Skin epidermis (tissue), 12 donors: Measurements from ENCODE around the gene KRT7.

Experiments
- H3K27ac ChIP-seq, 21 experiments: fragments of 200-600 bp; sonication (generic) in 11 of 21; one replicate each; pipeline ENCODE4 v1.5.0; 2020; ENCODE audit warnings: mild to moderate bottlenecking in 3 of 21, inconsistent platforms in 2 of 21, moderate library complexity in 2 of 21
- H3K4me3 ChIP-seq, 7 experiments: fragments of 200-600 bp; sonication (generic) in 2 of 7; one replicate each; pipeline ENCODE4 v1.5.0; 2020; ENCODE audit warnings: inconsistent platforms in 2 of 7, mild to moderate bottlenecking in 2 of 7, moderate library complexity in 1 of 7

Gene KRT7

DNA sequence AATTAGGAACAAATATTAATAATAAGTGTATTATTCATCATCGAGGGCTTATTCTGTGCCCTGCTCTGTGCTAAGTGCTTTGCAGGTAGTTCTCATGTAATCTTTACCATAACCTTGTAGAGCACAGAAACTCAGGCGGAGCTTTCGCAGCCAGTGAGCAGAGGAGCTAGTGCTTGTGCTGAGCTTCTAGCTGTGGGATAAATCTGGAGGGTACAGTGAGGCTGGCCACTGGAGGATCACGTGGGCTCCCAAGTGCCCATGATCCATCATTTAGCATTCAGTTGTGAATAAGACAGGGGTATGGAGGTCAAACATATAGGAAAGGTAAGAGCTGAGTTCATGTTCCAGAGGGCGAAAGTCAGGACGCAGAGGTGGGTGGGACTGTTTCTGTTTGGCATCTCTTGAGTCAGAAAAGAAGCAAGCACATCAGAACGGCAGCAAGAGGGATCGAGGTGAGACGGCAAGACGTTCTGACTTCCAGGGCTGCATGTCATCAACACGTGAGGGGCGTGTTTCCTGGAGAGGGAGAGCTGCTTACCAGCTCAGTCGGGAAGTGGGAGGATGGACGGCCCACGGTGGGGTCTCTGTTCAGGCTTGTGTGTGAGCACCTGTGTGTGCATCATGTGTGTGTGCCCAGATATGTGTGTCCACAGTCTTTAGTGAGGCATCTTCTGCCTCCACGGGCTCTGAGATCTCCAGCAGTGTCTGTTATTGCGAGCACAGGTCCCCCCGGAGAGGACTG, 24.4 kb upstream of the KRT7 start:
- Histone ChIP-seq H3K27ac (peak overlapping the region in 16 of 21 experiments; percentile 9 to 85 (median 59)), H3K4me3 (no peak overlapping the region)

DNA sequence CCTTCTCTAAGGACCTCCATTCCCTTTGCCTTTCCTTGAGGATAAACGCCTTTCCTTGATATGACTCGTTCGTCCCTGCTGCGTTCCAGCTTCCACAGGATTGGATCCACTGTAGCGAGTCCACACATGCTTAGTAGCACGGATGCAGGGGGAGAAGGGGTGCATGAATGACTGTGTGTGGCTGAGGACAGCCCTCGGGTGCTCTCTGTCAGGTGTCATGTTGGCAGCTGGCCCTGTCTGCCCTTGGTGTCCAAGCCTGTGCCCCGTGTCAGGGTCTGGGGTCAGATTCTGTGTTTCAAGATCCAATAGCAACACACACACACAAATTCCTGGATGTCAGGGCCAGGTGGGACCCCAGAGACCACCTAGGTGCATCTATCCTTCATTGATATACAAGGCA, 23.7 kb upstream of the KRT7 start:
- Histone ChIP-seq H3K4me3 (no peak overlapping the region), H3K27ac (peak overlapping the region in 12 of 21 experiments; percentile 9 to 85 (median 62))

DNA sequence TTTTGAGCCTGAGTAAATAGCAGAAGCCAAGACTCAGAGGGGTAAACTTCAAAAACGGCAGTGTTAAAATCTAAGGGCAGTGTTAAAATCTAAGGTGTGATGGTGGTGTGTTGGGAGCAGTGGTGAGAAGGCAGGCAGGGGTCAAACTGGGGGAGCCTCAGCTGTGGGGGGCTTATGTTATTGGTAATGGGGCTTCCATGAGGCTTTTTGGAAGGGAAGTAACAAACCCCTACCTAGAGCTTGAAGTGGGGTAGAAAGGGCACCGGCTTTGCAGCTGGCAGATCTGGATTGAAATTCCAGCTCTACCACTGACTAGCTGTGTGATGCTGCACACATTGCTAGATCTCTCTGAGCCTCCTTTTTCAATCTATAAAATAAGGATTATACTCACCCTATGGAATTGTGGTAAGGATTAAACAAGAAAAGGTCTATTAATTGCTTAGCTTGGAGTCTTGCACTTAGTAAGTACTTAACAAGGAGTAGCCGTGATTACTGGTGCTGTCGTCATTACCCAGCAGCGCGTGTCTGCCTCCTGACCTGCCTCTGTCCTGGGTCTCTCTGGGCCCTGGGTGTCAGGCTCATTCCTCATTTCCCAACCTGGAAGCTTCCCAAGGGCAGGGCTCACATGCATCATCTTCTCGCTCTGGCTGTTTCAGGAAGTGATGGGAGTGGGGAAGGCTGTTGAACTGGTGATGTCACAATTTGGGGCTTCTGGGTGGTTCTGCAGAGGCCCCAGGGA, 22.7 kb upstream of the KRT7 start:
- H3K4me3 ChIP-seq: no peak overlapping the region
- peak overlapping the region in 16 of 21 experiments; percentile 9 to 85 (median 47) for H3K27ac ChIP-seq

DNA sequence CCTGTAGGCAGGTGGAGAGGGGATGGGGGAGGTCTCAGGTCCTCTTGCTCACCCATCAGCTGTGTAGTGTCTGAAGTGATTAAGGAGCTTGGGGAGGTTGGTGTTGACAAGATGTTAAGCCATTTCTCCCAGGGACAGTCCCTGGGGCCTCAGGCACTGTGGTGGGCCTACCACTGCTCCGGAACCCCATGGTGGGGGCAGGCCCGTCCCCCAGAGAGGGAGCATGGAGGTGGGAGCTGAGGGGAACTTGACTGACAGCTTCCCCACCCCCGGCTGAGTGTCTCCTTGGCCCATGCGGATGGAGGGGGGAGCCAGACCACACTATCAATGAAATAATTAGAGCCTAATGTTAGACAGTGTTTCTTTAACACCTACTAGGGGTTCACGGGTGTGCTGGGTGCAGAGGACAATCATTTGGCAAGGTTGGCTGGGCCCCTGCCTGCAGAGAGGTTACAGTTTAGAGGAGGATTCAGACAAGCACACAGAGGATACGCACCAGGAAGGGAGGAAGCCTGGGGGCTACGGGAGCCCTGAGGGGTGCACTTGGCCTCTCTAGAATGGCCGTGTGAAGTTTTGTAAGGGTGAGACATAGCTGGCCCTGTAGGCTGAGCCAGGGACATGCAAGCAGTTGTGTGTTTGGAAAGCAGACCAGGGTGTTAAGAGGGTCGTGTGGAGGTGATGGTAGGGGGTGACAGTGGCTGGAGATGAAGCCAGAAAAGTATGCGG, 22.0 kb upstream of the KRT7 start:
- H3K27ac ChIP-seq: peak overlapping the region in 9 of 21 experiments; percentile 12 to 79 (median 33)

DNA sequence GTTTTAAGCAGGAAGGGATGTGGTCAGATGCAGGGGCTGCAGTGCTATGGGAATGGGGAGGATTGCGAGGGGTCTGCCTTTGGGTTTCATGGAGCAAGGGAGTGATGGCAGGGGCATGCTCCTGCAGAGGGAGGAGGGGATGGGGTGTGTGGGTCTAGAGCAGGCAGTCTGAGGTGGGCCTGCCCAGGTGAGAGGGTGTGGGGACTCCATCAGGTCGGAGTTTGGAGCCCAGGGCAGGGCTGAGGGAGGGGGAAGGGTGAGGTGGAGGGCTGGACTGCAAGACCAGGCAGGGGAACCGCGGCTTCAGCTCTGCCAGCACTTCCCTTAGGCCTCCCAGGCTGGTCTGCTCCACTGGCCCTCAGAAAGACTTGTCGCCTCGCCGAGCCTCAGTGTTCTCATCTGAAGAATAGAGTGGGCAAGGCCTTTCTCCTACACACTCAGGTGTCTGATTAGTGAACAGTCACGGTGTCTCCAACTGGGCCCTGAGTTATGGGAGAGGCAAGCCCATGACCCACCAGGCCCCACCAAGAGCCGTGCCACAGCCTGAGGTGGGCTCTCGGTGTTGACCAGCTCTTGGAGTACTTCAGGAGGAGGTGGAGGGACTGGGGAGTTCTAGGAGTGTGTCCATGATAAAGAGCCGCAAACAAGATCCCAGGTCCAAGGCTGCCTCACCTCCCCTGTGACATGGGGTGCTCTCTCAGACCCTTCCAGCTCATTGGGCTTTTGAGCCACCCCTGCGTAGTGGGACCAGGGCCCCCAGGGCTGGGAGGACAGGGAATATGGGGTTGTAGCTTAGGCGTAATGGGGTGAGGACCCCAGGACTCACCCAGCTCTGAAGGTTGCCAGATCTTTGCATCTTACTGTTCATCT, 21.1 kb upstream of the KRT7 start:
- Histone ChIP-seq H3K4me3 (no peak overlapping the region), H3K27ac (peak overlapping the region in 2 of 21 experiments; percentile 31 to 60)

More for the DNA sequence above, 22.0 kb upstream of the KRT7 start:
- H3K4me3 ChIP-seq: no peak overlapping the region

DNA sequence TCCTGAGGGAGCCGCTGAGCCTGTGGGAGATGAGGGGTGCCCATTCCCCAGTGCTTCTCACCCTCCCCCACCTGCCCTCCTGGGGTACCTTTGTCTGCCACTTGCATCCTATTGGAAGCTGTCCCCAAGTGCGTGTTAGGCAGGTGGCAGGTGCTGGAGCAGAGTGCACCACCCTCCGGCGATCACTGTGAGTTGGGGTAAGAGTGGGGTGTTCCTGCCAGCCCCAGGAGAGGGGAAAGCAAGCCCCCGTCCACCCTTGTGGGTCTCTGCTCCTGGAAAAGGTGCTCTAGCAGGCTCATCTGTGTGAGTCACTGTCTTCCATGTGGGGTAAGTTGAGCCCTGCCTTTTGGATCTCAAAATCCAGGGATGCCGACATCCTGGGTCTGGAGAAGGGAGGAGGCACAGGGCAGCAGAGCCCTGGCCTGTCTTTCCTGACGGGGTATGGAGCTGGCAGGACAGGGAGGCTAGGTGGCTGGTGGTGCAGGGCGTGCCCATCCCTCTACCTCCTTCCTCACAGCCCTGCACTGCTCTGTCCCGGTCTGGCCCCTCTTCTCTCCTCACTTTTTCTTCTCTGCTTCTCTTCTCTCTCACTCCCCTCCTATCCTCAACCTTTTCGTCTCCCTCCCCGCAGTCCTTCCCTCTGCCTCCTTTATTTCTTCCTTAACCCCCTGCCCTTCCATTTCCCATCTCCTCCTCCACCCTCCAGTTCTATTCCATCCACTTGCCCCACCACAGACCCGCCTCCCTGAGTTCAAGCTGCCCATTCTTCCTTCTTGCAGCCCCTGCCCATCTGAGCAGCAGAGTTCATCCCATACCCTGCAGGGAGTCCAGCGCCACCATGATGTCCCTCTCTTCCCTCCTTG, 20.1 kb upstream of the KRT7 start:
- peak overlapping the region in 2 of 21 experiments; percentile 10 to 22 for H3K27ac ChIP-seq
- H3K4me3 ChIP-seq: no peak overlapping the region

DNA sequence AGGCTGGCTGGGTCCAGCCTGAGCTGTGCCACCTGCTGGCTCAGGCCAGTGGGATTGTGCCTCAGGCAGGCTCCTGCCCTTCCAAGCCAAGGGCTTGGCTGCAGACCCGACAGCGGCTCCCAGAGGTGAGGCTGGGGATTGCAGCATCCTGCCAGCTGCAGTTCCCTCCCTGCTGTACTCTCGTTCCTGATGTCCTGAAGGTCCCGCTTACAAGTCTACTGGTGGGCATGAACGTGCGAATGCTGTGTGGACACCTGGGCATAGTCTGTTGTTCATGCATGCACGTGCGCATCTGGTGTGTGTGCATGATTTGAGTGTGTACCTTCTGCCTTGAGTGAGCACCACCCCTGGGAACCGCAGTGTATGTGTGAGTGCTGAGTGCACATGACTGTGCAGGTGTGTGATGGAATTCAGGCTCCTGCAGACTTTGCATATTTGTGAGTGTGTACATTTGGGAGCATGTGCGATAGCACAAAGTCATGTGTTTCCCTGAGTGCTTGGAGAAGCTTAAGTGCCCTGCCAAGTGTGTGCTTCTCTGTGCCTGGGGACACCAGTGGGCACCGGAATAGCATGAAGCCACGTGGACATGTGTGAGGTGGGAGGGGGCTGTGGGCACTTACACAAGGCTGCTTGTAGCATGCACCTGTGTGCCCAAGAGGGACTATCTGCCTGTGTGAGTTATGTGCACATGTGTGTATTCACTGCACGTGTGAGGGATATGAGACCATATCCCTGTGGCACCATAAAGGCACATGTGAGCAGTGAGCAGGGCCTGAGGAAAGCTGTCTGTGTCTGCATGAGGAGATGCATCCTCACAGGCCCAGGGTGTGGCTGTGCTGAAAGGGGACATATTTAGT, 19.3 kb upstream of the KRT7 start:
- Histone ChIP-seq H3K27ac (peak overlapping the region in 2 of 21 experiments; percentile 10 to 22), H3K4me3 (no peak overlapping the region)

DNA sequence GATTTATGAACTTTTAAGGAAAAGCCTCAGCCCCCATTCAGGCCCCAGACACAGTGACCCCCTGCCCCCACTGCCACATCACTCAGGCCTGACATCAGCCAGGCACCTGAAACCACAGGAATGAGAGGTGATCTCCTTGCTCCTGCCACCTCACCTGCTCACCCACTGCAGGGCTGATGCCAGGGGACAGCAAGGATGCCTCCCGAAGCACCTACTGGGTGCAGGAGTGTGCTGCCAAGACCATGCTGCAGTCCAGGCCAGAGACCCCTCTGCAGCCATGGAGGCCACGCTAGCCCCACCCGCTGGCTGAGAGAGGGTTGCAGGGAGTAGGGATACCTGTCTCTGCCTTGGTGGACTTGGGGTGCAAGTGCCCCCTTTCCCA, 18.6 kb upstream of the KRT7 start:
- no peak overlapping the region for H3K27ac ChIP-seq
- H3K4me3 ChIP-seq: no peak overlapping the region

DNA sequence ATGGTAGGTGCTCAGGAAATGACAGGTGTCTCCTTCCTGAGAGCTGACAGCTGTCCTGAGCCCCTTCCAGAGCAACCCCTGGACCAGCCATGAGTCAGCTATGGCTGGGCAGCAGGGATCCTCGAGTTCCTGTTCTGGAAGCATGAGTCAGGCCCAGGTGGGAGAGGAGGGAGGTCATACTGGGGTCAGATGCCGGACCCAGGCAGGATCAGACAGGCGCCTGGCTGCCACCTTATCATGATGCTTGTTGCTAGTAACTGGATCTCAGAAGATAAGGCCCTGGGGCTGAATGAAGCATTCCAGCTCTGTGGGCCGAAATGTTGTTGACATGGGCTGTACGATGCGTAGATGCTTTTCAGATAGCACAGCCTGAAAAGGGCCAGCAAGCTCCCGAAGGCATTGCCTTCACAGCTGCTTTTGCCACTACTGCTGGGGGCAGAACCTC, 17.4 kb upstream of the KRT7 start:
- H3K4me3 ChIP-seq: no peak overlapping the region
- H3K27ac ChIP-seq: peak overlapping the region in 2 of 21 experiments; percentile 32 to 35

DNA sequence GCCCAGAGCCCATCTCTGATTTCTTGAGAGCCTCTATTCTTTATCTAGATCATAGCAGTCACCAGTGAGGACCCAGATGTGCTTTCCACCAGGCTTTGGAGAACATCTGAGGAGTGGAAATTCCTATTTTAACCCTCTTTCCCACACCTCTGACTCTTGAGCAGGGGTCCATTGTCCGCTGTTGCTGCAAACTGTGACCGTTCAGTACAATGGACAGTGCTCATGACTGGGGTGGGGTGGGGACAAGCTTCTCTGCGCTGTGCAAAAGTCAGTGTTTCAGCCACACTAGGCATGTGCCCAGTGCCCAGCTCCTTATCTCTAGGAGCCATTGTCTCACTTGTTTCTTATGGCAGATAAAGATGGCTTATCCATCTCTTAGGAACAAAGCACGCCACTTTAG, 16.9 kb upstream of the KRT7 start:
- no peak overlapping the region for H3K4me3 ChIP-seq

DNA sequence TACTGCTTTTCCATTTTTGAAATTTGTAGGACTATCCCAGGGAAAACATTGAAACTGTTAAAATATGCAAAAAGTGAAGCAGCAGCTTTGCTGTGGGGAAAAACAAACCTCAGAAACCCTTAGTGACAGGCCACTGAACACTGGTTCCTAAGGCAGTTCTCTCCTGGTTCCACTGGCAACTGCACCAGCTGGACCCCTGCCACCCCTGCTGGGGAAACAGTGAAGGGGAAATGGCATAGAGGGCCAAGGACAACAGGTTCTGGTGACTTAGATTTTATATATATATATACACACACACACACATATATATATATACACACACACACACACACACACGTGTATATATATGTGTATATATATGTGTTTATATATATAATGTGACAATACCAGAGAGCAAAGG, 16.2 kb upstream of the KRT7 start:
- Histone ChIP-seq H3K4me3 (no peak overlapping the region), H3K27ac (peak overlapping the region in 6 of 21 experiments; percentile 17 to 76 (median 48))

More for the DNA sequence above, 16.9 kb upstream of the KRT7 start:
- peak overlapping the region in 1 of 21 experiments; percentile 32 for H3K27ac ChIP-seq

DNA sequence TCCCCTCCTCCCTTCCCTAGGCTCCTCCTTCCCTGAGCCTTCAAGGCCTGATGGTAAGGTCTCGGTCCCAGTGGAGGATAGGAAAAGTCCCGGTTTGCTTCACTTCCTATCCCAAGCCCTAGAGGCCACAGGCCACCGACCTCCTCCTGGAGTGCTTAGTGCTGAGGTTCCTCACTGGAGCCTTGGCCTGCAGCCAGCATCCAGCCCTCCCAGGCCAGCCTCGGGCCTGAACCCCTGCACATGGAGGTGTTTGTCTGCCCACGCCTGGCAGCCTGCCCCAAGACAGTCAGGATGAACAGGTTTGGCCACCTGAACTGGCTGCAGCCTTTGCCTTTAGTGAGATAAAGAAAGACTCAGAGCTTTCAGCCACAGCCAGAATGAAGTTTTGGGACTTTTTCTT, 15.8 kb upstream of the KRT7 start:
- no peak overlapping the region for H3K4me3 ChIP-seq
- H3K27ac ChIP-seq: peak overlapping the region in 14 of 21 experiments; percentile 9 to 76 (median 41)

DNA sequence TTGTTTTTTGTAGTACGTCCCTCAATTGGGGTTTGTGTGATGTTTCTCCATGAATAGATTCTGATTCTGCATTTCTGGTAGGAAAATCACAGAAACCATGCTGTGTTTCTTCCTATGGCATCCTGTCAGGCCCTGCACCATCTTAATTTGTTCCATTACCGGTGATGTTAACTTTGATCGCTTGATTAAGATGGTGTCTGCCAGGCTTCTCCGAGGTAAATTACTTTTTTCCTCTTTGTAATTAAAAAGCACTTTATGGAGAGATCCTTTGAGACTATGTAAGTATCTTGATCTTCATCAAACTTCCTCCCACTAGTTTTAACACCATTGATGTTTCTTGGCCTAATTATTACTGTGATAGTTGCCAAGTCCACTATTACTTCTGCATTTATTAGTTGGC, 15.0 kb upstream of the KRT7 start:
- H3K27ac ChIP-seq: peak overlapping the region in 14 of 21 experiments; percentile 9 to 76 (median 46)
- no peak overlapping the region for H3K4me3 ChIP-seq

DNA sequence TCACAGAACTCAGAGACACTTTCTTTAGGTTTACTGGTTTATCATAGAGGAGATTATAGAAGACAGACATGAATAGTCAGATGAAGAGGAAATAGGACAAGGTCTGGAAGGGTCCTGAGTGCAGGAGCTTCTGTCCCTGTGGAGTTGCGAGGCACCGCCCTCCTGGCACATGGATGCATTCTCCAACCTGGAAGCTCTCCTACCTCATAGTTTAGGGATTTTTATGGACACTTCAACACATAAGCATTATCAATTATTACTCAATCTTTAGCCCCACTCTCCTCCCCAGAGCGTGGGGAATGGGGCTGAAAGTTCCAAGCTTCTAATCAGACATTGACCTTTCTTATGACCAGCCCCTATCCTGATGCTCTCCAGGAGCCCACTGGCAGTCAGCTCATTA, 12.6 kb upstream of the KRT7 start:
- H3K27ac ChIP-seq: no peak overlapping the region
- H3K4me3 ChIP-seq: no peak overlapping the region

DNA sequence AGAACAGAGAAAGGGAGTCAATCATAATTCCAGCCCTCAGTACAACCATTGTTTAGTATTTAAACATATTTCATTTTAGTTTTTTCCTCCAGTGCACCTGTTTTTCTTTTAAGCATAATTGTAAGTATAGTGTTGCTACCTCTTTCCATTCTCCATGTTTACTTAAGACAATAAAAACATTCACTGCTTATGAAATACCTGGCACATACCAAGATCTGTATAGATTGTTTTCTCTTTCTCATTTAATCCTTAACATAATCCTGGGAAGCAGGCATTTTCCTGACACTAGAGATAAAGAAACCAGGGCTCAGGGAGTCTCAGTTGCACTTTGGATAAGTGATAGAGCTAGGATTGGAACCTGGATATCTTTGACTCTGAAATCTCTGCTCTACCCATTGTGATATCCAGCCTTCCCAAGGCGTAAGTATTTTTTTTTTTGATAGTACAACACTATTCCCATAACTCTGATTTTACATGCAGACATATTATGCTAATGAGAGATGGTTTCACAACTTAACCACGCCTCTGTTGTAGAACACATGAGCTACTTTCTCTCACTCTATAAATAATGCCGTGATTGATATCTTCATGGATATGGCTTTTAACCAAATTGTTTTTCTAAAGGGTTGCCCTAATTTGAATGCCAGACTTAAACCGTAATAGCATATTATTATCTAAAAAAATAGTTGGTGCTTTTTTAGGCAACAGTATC, 11.8 kb upstream of the KRT7 start:
- peak overlapping the region in 1 of 21 experiments; percentile 19 for H3K27ac ChIP-seq
- H3K4me3 ChIP-seq: no peak overlapping the region

DNA sequence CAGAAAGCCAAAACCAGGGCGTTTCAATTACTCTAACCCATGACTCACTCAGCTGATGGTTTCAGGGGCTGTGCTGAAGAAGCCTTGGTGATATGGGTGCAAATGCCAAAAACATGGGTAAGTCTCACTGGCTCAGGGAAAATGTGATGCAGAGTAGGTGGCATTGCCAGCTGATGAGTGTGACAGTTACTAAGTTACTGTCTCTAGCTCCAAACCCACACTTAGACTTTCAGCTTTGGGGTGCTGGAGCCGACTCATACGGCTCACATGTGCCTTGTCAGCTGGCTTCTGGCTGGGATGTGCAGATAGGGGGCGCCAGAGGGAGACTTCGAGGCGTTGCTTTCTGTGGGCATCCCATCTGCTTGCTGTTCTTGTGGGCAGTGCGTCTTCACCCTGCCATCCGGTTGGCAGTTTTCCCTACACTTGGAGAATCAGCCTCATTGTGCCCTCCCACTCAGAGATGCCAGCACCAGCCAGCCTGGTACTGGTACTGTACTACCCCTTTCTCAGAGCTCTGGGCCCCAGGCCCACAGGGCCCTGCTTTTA, 11.1 kb upstream of the KRT7 start:
- Histone ChIP-seq H3K27ac (peak overlapping the region in 3 of 21 experiments; percentile 6 to 32 (median 14)), H3K4me3 (no peak overlapping the region)

DNA sequence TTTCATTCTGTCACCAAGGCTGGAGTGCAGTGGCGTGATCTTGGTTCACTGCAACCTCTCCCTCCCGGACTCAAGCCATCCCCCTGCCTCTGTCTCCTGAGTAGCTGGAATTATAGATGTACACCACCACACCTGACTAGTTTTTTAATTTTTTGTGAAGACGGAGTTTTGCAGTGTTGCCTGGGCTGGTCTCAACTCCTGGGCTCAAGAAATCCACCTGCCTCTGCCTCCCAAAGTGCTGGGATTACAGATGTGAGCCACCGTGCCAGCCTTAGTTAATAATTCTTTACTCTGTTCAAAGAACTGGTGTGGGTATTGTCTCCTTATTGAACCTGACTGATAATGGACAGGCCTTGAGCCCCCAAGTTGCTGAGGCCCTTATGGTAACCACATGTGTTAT, 10.4 kb upstream of the KRT7 start:
- no peak overlapping the region for H3K27ac ChIP-seq
- H3K4me3 ChIP-seq: no peak overlapping the region
